ENCODE results near the gene PACSIN2. TPM values are rescaled to one million over a fixed set of nuclear protein-coding genes. Genes with fewer than 3 reads are reported as not detected.
A peak's percentile ranks its signal among the peaks of the same experiment; 100 is the strongest.

PACSIN2 gene
- total and polyA plus RNA-seq, 2 of the 13 experiments (the other 11 are each of a cell fraction or from before 2014, with no cell fraction given) = 54.1 to 68.8 TPM

DNA sequence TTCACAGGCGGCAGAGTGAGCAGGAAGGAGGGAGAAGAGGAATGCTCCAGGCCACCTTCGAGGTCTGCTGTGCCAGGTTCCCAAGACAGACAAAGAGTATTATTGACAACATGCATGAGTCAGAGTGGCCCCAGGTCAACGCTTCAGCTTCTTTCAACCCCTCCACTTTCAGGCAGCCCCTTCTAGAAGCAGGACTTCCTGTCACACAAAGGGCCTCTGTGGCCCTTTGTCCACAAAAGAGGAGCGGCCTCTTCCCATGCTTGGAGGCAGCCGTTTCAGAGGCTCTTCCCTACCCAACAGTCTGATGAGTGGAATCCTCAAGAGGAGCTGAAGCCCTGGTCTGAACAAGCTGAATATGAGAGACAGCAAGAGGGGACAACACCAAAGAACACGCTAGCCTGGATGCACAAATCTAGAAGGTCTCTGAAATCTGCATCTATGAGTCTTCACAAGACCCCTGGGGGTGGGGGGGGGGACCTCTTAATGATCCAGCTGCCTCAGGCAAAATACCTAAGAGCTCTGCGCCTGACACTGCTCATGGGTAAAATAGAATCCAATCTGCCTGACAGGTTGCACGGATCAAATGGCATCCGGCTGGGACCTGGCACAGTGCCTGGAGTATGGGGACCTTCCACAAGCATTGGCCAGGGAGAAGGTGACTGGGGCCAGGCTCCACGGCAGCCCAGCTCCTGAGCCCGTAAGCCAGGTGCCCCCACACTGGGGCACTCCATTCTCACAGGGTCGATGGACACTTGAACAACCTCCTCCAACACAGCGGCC, 67.5 kb downstream of the PACSIN2 start (continued):
- TF ChIP-seq, protein P1, sequence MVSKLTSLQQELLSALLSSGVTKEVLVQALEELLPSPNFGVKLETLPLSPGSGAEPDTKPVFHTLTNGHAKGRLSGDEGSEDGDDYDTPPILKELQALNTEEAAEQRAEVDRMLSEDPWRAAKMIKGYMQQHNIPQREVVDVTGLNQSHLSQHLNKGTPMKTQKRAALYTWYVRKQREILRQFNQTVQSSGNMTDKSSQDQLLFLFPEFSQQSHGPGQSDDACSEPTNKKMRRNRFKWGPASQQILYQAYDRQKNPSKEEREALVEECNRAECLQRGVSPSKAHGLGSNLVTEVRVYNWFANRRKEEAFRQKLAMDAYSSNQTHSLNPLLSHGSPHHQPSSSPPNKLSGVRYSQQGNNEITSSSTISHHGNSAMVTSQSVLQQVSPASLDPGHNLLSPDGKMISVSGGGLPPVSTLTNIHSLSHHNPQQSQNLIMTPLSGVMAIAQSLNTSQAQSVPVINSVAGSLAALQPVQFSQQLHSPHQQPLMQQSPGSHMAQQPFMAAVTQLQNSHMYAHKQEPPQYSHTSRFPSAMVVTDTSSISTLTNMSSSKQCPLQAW (CRISPR knock-in tag; IDR thresholded peaks at IDR 0.05) = 0 out of 2 replicates have a peak, but pooled peaks have one; percentile 40
- TF ChIP-seq AHDC1 (CRISPR knock-in tag; IDR thresholded peaks at IDR 0.05; ENCODE audit: borderline replicate concordance) (no peak; the same call in 1 of the 2 replicates), DMTF1 (CRISPR knock-in tag; IDR thresholded peaks at IDR 0.05) (no peak), LRRFIP1 (CRISPR knock-in tag; conservative IDR thresholded peaks at IDR 0.05) (no peak), ZNF263 (CRISPR knock-in tag; IDR thresholded peaks at IDR 0.05) (peak; percentile 56; the same call in 1 of the 2 replicates), ZEB1 (IDR thresholded peaks at IDR 0.05; ENCODE audit: insufficient replicate concordance, low read depth) (peak; percentile 35), RORA (CRISPR knock-in tag; IDR thresholded peaks at IDR 0.05) (no peak), ZNF557 (CRISPR knock-in tag; IDR thresholded peaks at IDR 0.05) (no peak), BRD4 (CRISPR knock-in tag; IDR thresholded peaks at IDR 0.05) (no peak), ZNF891 (CRISPR knock-in tag; IDR thresholded peaks at IDR 0.05) (no peak), ZNF501 (CRISPR knock-in tag; IDR thresholded peaks at IDR 0.05) (peak; percentile 64; the same call in 1 of the 2 replicates), NKX3-1 (CRISPR knock-in tag; IDR thresholded peaks at IDR 0.05) (no peak), ZNF558 (CRISPR knock-in tag; IDR thresholded peaks at IDR 0.05; ENCODE audit: borderline replicate concordance) (no peak), PHF21A (CRISPR knock-in tag; IDR thresholded peaks at IDR 0.05) (peak; percentile 70)
- TF ChIP-seq, protein P2, sequence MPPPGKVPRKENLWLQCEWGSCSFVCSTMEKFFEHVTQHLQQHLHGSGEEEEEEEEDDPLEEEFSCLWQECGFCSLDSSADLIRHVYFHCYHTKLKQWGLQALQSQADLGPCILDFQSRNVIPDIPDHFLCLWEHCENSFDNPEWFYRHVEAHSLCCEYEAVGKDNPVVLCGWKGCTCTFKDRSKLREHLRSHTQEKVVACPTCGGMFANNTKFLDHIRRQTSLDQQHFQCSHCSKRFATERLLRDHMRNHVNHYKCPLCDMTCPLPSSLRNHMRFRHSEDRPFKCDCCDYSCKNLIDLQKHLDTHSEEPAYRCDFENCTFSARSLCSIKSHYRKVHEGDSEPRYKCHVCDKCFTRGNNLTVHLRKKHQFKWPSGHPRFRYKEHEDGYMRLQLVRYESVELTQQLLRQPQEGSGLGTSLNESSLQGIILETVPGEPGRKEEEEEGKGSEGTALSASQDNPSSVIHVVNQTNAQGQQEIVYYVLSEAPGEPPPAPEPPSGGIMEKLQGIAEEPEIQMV (CRISPR knock-in tag; IDR thresholded peaks at IDR 0.05; ENCODE audit: low read depth) = no peak
